GM19239 (cell line): ENCODE results near the gene PRKAR2B.
"Not testable (repeated sequence)": the region's sequence is repeated elsewhere in the genome, so short reads cannot be mapped to it uniquely, and the experiment has no call there.

ENCODE experiments used
- DNase-seq: peaks from one replicate; pipeline ENCODE4 v3.0.0; 2011; ENCODE audit warnings: low spot score; ENCODE audit not compliant: insufficient read length
- FAIRE-seq: peaks from 2 replicates; lab custom pipeline; 2011; peaks lifted over from hg19 to GRCh38; lab: Jason Lieb, UNC

The PRKAR2B gene

GRCh38 chr7:107046491-107047259 is 2.2 kb downstream of the PRKAR2B start:
- DNase-seq (no peak), FAIRE-seq (no peak)

- no peak for FAIRE-seq
These were observed 3.6 kb downstream of the PRKAR2B start for GRCh38 chr7:107047902-107048782.

GRCh38 chr7:107048783-107049418 is 4.4 kb downstream of the PRKAR2B start:
- DNase-seq (no peak), FAIRE-seq (no peak)

More at GRCh38 chr7:107047902-107048782, 3.6 kb downstream of the PRKAR2B start:
- no peak for DNase-seq

GRCh38 chr7:107049480-107049879 is 5.0 kb downstream of the PRKAR2B start:
- FAIRE-seq (no peak), DNase-seq (no peak)

- FAIRE-seq (no peak), DNase-seq (no peak)
These were observed 5.5 kb downstream of the PRKAR2B start for GRCh38 chr7:107049971-107050532.

GRCh38 chr7:107051376-107051775 is 6.9 kb downstream of the PRKAR2B start:
- FAIRE-seq (no peak), DNase-seq (no peak)

GRCh38 chr7:107054965-107055364 is 10.5 kb downstream of the PRKAR2B start:
- DNase-seq, FAIRE-seq: not testable (repeated sequence)

- DNase-seq: not testable (repeated sequence)
These were observed 11.6 kb downstream of the PRKAR2B start for GRCh38 chr7:107056058-107056457.

GRCh38 chr7:107056728-107057473 is 12.4 kb downstream of the PRKAR2B start:
- FAIRE-seq (no peak), DNase-seq (no peak)

More at GRCh38 chr7:107056058-107056457, 11.6 kb downstream of the PRKAR2B start:
- FAIRE-seq: not testable (repeated sequence)

- DNase-seq (no peak), FAIRE-seq (no peak)
These were observed 12.9 kb downstream of the PRKAR2B start for GRCh38 chr7:107057474-107057833.

- DNase-seq: no peak
- FAIRE-seq: no peak
These were observed 15.0 kb downstream of the PRKAR2B start for GRCh38 chr7:107059468-107059867.

GRCh38 chr7:107063245-107064120 is 19.0 kb downstream of the PRKAR2B start:
- DNase-seq (no peak), FAIRE-seq (no peak)

- no peak for FAIRE-seq
- no peak for DNase-seq
These were observed 19.8 kb downstream of the PRKAR2B start for GRCh38 chr7:107064255-107064654.

- DNase-seq (no peak), FAIRE-seq (no peak)
These were observed 21.4 kb downstream of the PRKAR2B start for GRCh38 chr7:107065929-107066247.

GRCh38 chr7:107068156-107068555 is 23.7 kb downstream of the PRKAR2B start:
- DNase-seq: no peak

GRCh38 chr7:107069457-107069856 is 25.0 kb downstream of the PRKAR2B start:
- FAIRE-seq (no peak), DNase-seq (no peak)

More at GRCh38 chr7:107068156-107068555, 23.7 kb downstream of the PRKAR2B start:
- FAIRE-seq: no peak

GRCh38 chr7:107070710-107071109 is 26.2 kb downstream of the PRKAR2B start:
- no peak for FAIRE-seq
- no peak for DNase-seq

- DNase-seq: no peak
- no peak for FAIRE-seq
These were observed 26.6 kb downstream of the PRKAR2B start for GRCh38 chr7:107071129-107071528.

GRCh38 chr7:107072133-107072532 is 27.6 kb downstream of the PRKAR2B start:
- FAIRE-seq (no peak), DNase-seq (no peak)
